ENCODE data around the gene TRAPPC10.
"Not testable (repeated sequence)": the region's sequence is repeated elsewhere in the genome, so short reads cannot be mapped to it uniquely, and the experiment has no call there.

TRAPPC10 gene

GRCh38 chr21:44085491-44086321, 73.6 kb downstream of the TRAPPC10 start:
- H3K9ac ChIP-seq (ENCODE audit: low read length): no peak overlapping the region
- H3K4me1 ChIP-seq (ENCODE audit: control insufficient read depth, insufficient read depth, low read length): peaks cover 2% of the 10 kb centered on the region
- peaks cover 25% of the 10 kb centered on the region for H3K36me3 ChIP-seq (ENCODE audit: control insufficient read depth, insufficient read depth, low read length)
- H3K27ac ChIP-seq (ENCODE audit: low read depth, low read length): peak overlapping the region; percentile 34
- H3K4me3 ChIP-seq (ENCODE audit: low read length): no peak overlapping the region
- H3K27me3 ChIP-seq (ENCODE audit: control insufficient read depth, insufficient read depth, low read length): no peaks in the 10 kb centered on the region

- Histone ChIP-seq H3K9ac (ENCODE audit: low read length) (no peak overlapping the region), H3K4me1 (ENCODE audit: control insufficient read depth, insufficient read depth, low read length) (peaks cover 2% of the 10 kb centered on the region), H3K4me3 (ENCODE audit: low read length) (no peak overlapping the region), H3K27me3 (ENCODE audit: control insufficient read depth, insufficient read depth, low read length) (no peaks in the 10 kb centered on the region), H3K27ac (ENCODE audit: low read depth, low read length) (peak overlapping the region; percentile 34), H3K36me3 (ENCODE audit: control insufficient read depth, insufficient read depth, low read length) (peaks cover 25% of the 10 kb centered on the region)
Measured at GRCh38 chr21:44086636-44087425, 74.7 kb downstream of the TRAPPC10 start.

- no peaks in the 10 kb centered on the region for H3K27me3 ChIP-seq (ENCODE audit: control insufficient read depth, insufficient read depth, low read length)
- H3K27ac ChIP-seq (ENCODE audit: low read depth, low read length): no peak overlapping the region
- H3K4me3 ChIP-seq (ENCODE audit: low read length): no peak overlapping the region
- no peaks in the 10 kb centered on the region for H3K4me1 ChIP-seq (ENCODE audit: control insufficient read depth, insufficient read depth, low read length)
- H3K36me3 ChIP-seq (ENCODE audit: control insufficient read depth, insufficient read depth, low read length): peaks cover 22% of the 10 kb centered on the region
- no peak overlapping the region for H3K9ac ChIP-seq (ENCODE audit: low read length)
Measured at GRCh38 chr21:44087426-44088400, 75.6 kb downstream of the TRAPPC10 start.

- no peaks in the 10 kb centered on the region for H3K4me1 ChIP-seq (ENCODE audit: control insufficient read depth, insufficient read depth, low read length)
Measured at GRCh38 chr21:44088401-44088780, 76.3 kb downstream of the TRAPPC10 start.

GRCh38 chr21:44089001-44089911, 77.1 kb downstream of the TRAPPC10 start:
- Histone ChIP-seq H3K4me3 (ENCODE audit: low read length) (peak overlapping the region; percentile 53), H3K9ac (ENCODE audit: low read length) (peak overlapping the region; percentile 24), H3K27ac (ENCODE audit: low read depth, low read length) (no peak overlapping the region), H3K4me1 (ENCODE audit: control insufficient read depth, insufficient read depth, low read length) (no peaks in the 10 kb centered on the region), H3K27me3 (ENCODE audit: control insufficient read depth, insufficient read depth, low read length) (no peaks in the 10 kb centered on the region), H3K36me3 (ENCODE audit: control insufficient read depth, insufficient read depth, low read length) (peaks cover 18% of the 10 kb centered on the region)

More at GRCh38 chr21:44088401-44088780, 76.3 kb downstream of the TRAPPC10 start:
- Histone ChIP-seq H3K4me3 (ENCODE audit: low read length) (peak overlapping the region; percentile 40), H3K27me3 (ENCODE audit: control insufficient read depth, insufficient read depth, low read length) (no peaks in the 10 kb centered on the region), H3K36me3 (ENCODE audit: control insufficient read depth, insufficient read depth, low read length) (peaks cover 17% of the 10 kb centered on the region), H3K9ac (ENCODE audit: low read length) (peak overlapping the region; percentile 14), H3K27ac (ENCODE audit: low read depth, low read length) (no peak overlapping the region)

GRCh38 chr21:44090325-44090724, 78.2 kb downstream of the TRAPPC10 start:
- H3K4me3 ChIP-seq (ENCODE audit: low read length): peak overlapping the region; percentile 53
- H3K27me3 ChIP-seq (ENCODE audit: control insufficient read depth, insufficient read depth, low read length): no peaks in the 10 kb centered on the region
- H3K4me1 ChIP-seq (ENCODE audit: control insufficient read depth, insufficient read depth, low read length): no peaks in the 10 kb centered on the region
- H3K27ac ChIP-seq (ENCODE audit: low read depth, low read length): no peak overlapping the region
- peaks cover 14% of the 10 kb centered on the region for H3K36me3 ChIP-seq (ENCODE audit: control insufficient read depth, insufficient read depth, low read length)
- no peak overlapping the region for H3K9ac ChIP-seq (ENCODE audit: low read length)

- no peak overlapping the region for H3K9ac ChIP-seq (ENCODE audit: low read length)
- no peak overlapping the region for H3K27ac ChIP-seq (ENCODE audit: low read depth, low read length)
- no peaks in the 10 kb centered on the region for H3K27me3 ChIP-seq (ENCODE audit: control insufficient read depth, insufficient read depth, low read length)
- H3K4me3 ChIP-seq (ENCODE audit: low read length): no peak overlapping the region
- H3K4me1 ChIP-seq (ENCODE audit: control insufficient read depth, insufficient read depth, low read length): no peaks in the 10 kb centered on the region
- peaks cover 14% of the 10 kb centered on the region for H3K36me3 ChIP-seq (ENCODE audit: control insufficient read depth, insufficient read depth, low read length)
Measured at GRCh38 chr21:44092211-44092610, 80.1 kb downstream of the TRAPPC10 start.

GRCh38 chr21:44093761-44094160, 81.7 kb downstream of the TRAPPC10 start:
- peaks cover 11% of the 10 kb centered on the region for H3K36me3 ChIP-seq (ENCODE audit: control insufficient read depth, insufficient read depth, low read length)
- no peaks in the 10 kb centered on the region for H3K27me3 ChIP-seq (ENCODE audit: control insufficient read depth, insufficient read depth, low read length)
- no peak overlapping the region for H3K27ac ChIP-seq (ENCODE audit: low read depth, low read length)
- H3K9ac ChIP-seq (ENCODE audit: low read length): no peak overlapping the region
- no peaks in the 10 kb centered on the region for H3K4me1 ChIP-seq (ENCODE audit: control insufficient read depth, insufficient read depth, low read length)
- H3K4me3 ChIP-seq (ENCODE audit: low read length): no peak overlapping the region

- no peaks in the 10 kb centered on the region for H3K4me1 ChIP-seq (ENCODE audit: control insufficient read depth, insufficient read depth, low read length)
- H3K36me3 ChIP-seq (ENCODE audit: control insufficient read depth, insufficient read depth, low read length): peaks cover 5% of the 10 kb centered on the region
- no peaks in the 10 kb centered on the region for H3K27me3 ChIP-seq (ENCODE audit: control insufficient read depth, insufficient read depth, low read length)
- no peak overlapping the region for H3K27ac ChIP-seq (ENCODE audit: low read depth, low read length)
- H3K4me3 ChIP-seq (ENCODE audit: low read length): no peak overlapping the region
- H3K9ac ChIP-seq (ENCODE audit: low read length): no peak overlapping the region
Measured at GRCh38 chr21:44094832-44095231, 82.7 kb downstream of the TRAPPC10 start.

GRCh38 chr21:44098507-44098906, 86.4 kb downstream of the TRAPPC10 start:
- not testable (repeated sequence) for H3K27ac ChIP-seq (ENCODE audit: low read depth, low read length); H3K9ac ChIP-seq (ENCODE audit: low read length); H3K4me1 ChIP-seq (ENCODE audit: control insufficient read depth, insufficient read depth, low read length); H3K27me3 ChIP-seq (ENCODE audit: control insufficient read depth, insufficient read depth, low read length); H3K36me3 ChIP-seq (ENCODE audit: control insufficient read depth, insufficient read depth, low read length); H3K4me3 ChIP-seq (ENCODE audit: low read length)

- not testable (repeated sequence) for H3K36me3 ChIP-seq (ENCODE audit: control insufficient read depth, insufficient read depth, low read length); H3K4me1 ChIP-seq (ENCODE audit: control insufficient read depth, insufficient read depth, low read length); H3K27ac ChIP-seq (ENCODE audit: low read depth, low read length); H3K4me3 ChIP-seq (ENCODE audit: low read length); H3K9ac ChIP-seq (ENCODE audit: low read length); H3K27me3 ChIP-seq (ENCODE audit: control insufficient read depth, insufficient read depth, low read length)
Measured at GRCh38 chr21:44098964-44099363, 86.9 kb downstream of the TRAPPC10 start.
